HG03520 (cell line): ENCODE data around the gene DGLUCY.
"Not testable (repeated sequence)": the region's sequence is repeated elsewhere in the genome, so short reads cannot be mapped to it uniquely, and the experiment has no call there.

ENCODE experiments used
- ATAC-seq: cut with Tn5 transposase; IDR thresholded peaks from one replicate; pipeline ENCODE4 v1.9.1; 2021; ENCODE audit warnings: mild to moderate bottlenecking, moderate library complexity; ENCODE audit not compliant: unreplicated experiment

The DGLUCY gene

GRCh38 chr14:91230397-91231035, 116.6 kb downstream of the DGLUCY start:
- ATAC-seq, result no peak

- ATAC-seq, result no peak
Observed at GRCh38 chr14:91231446-91231845, 117.6 kb downstream of the DGLUCY start.

- no peak for ATAC-seq
Observed at GRCh38 chr14:91232052-91232451, 118.2 kb downstream of the DGLUCY start.

DNA sequence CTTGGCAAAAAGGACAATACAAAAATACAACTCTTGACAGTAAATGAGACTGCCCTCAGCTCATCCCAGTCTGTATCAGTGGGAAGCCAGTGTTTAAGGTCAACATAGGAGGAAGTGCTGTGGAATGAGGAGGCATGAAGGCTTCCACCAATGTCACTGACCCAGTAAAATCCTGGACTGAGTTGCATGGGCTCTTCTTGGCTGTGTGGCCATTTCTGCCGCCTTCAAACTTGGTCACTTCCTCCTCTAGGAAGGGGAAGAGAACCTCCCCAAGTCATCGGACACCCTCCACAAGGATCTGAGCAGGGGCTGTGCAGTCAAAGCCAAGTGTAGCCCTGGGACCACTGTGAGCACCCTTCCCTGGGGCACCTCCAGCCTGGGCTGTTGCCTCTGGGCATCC, 118.7 kb downstream of the DGLUCY start:
- ATAC-seq, result no peak

GRCh38 chr14:91233936-91234790, 120.3 kb downstream of the DGLUCY start:
- ATAC-seq, result no peak

GRCh38 chr14:91234791-91235114, 120.9 kb downstream of the DGLUCY start:
- ATAC-seq, result no peak

- ATAC-seq, result no peak
Observed at GRCh38 chr14:91235841-91236240, 122.0 kb downstream of the DGLUCY start.

DNA sequence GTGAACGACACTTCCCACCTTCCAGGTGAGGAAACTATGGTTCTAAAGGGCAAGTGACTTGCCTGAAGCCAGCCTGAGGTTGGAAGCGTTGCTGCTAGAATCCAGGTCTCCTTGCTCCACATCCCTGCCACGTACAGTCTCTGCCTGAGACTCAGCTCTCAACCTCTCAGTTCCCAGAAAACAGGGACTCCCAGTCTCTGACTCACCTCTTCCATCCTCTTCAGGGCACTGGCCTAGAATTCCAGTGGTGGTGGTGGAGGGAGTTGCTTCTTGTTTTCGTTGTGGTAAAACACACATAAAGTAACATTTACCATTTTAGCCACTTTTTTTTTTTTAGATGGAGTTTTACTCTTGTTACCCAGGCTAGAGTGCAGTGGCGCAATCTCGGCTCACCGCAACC, 123.3 kb downstream of the DGLUCY start:
- no peak for ATAC-seq

DNA sequence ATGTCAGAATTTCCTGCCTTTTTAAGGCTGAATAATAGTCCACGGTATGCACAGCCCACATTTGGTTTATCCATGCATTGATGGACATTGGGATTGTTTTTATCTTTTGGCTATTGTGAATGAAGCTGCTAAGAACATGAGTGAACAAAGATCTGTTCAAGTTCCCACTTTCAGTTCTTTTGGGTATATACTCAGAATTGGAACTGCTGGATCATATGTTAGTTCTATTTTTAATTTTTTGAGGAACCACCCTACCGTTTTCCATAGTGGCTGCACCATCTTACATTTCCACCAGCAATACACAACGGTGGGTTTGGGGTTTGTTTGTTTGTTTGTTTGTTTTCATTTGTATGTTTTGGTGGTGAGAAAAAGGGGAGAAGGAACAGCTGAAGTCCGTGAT, 124.2 kb downstream of the DGLUCY start:
- no peak for ATAC-seq

GRCh38 chr14:91238661-91239060, 124.8 kb downstream of the DGLUCY start:
- ATAC-seq, result no peak

- ATAC-seq, result peak; percentile 48
Observed at GRCh38 chr14:91241863-91242262, 128.0 kb downstream of the DGLUCY start.

DNA sequence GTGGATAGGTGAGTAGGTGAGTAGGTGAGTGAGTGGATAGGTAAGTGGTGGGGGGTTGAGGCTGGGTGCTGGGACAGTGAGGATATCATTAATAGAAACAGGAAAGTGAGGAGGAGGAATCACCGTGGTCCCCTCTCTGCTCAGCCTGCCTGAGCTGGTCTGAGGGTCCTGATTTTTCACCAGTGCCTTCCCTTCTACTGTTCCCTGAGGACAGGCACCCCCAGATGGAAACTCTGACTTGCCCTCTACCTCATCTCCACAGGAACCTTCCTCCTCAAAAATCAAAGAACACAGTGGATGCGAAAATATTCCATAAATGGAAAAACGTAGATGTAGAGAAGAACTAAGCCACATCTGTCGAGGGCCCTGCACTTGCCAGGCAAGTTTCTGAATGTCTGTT, 128.8 kb downstream of the DGLUCY start:
- no peak for ATAC-seq

DNA sequence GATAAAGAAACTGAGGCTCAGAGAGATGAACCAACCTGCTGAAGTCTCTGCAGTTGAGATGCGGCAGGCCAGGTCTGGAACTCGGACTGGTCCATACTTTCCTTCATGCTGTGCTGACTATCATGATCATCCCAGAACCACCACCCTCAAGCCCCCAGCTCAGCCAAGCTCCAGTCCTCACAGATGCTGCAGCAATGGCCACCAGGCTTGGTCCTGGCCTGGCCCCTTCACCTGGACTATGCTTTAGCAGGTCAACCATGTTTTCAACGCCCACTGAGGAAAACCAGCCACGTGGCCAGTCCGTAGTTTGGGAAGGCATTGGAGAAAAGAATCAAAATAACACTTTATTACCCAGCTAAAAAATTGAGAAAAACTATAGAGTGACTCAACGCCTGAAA, 129.2 kb downstream of the DGLUCY start:
- ATAC-seq, result no peak

DNA sequence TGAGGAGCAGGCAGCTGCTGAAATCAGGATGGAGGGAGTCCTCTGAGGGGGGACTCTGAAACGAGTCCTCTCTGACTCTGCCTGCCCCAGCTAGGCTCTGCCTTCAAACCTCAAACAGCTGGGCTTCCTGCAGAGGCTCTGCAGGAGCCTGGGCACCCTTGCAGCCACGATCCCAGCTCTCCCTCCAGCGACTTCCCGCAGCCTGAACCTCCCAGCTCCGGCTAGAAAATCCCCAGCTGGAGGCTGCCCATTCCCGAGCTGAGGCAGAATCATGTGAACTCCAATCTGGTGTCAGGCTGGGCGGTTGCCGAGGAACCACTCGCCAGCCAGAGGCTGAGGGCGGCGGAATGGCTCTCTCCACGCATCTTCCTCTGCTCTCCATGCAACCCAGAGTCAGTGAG, 130.6 kb downstream of the DGLUCY start, which contains the start of gene GPR68:
TSS of gene GPR68 (minus strand) at position 204 of the 401 bp plus-strand sequence. CDS start 9,654 bp downstream, outside the sequence.
- no peak for ATAC-seq

DNA sequence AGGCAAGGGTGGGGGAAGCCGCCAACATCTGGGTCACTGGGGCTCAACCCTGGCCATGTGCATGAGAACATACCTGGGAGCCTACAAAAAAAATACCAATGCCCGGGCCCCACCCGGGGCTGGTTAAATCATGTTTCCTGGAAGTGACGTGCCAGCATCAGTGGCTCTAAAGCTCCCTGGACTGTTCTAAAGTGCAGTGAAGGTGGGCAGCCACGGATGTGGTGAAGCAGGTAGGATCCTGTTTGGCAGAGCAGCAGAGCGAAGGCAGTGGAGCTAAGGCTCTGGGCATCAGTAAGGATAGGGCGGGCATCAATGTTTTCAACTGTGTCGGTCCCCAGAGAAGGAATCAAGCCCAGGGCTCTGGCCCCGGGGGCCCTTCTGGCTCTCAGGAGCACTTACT, 131.2 kb downstream of the DGLUCY start:
- no peak for ATAC-seq

DNA sequence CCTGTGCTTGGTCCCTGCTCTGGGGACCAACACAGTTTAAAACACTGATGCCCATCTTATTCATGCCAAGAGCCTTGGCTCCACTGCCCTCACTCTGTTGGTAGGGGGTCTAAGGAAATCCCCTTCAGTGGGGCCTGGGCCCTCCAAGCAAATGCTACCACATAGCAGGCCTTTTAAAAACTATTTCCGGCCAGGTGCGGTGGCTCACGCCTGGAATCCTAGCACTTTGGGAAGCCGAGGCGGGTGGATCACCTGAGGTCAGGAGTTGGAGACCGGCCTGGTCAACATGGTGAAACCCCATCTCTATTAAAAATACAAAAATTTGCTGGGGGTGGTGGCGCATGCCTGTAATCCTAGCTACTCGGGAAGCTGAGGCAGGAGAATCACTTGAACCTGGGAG, 131.7 kb downstream of the DGLUCY start:
- ATAC-seq, result not testable (repeated sequence)

DNA sequence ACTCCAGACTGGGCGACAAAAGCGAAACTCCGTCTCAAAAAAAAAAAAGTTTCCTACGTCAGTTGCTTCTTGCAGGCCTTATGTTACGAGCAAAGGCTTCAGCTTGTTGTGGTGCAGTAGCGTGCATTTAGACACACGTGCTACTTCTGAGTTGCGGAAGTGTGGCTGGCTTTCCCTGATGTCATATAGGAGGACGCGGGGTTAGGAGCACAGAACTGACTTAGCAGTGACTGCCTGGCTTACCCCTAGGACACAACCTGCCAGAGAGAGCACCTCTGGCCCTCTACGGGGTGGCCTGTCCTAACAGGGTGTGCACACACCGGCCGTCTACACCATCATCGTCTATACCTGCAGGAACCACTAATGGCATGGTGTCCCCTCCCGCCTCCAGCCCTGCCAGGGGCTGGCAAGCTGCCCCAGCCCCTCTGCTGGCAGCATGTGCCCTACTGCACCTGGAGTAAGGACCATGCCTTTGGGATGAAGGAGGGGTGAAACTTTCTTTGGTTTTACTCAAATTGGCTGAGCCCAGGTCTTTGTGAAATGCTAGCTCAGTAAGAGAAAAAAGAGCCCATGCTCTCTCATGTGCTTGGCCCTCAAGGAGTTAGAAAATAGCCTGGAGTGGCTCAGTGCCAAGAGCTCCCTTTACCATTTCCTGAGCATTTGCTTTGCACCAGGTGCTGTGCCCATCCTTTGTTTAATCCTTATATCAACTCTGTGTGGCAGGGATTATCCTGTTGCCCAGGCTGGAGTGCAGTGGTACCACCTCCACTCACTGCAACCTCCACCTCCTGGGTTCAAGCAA, 132.4 kb downstream of the DGLUCY start:
- ATAC-seq, result no peak

DNA sequence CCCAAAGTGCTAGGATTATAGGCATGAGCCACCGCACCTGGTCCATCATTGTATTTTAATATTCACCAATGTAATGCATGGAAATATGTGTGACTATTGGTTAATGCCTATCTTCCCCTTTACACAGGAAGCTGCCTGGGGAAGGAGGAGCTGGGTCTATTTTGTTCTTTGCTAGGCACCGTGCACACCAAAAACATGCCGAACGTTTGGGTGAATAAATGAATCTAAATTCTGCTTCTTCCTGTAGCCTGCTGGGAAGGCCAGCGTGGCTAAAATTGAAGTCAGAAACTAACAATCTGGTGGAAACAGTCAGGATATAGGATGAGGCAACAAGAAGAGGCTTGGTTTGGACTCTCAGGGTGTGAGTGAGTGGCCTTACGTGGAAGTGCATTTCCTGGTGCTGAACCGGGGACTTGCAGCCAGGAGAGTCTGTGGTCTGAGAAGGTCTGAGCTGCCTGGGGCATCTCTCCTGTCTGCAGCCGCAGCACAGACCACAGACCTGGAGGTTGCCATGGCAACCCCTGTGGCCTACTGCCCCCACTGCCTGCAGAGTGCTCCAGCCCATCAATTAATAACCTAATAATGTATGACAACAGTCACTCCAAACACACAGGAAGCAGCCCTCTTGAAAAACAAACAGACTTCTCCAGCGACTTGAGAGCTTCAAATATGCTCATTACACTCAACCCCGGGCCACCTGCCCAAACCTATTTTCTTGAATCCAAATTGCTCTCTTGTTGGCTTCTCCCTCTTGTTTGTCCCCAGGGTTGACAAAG, 136.2 kb downstream of the DGLUCY start:
- peak; percentile 86 for ATAC-seq

DNA sequence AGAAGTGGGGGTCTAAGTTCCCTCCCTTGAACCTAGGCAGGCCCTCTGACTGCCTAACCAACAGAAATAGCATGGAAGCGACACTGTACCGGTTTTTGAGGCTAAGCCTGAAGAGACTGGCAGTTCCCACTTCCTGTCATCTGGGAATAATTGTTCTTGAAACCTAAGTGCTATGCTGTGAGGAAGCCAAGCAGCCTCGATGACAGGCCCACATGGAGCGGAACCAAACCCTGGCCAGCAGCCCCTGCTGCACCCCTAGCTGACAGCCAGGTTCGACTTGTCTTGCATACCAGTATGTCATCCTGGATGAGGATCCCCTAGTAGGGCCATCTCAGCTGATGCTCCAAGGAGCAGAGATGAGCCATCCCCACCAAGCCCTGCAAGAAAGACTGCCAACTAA, 137.0 kb downstream of the DGLUCY start:
- ATAC-seq, result no peak

DNA sequence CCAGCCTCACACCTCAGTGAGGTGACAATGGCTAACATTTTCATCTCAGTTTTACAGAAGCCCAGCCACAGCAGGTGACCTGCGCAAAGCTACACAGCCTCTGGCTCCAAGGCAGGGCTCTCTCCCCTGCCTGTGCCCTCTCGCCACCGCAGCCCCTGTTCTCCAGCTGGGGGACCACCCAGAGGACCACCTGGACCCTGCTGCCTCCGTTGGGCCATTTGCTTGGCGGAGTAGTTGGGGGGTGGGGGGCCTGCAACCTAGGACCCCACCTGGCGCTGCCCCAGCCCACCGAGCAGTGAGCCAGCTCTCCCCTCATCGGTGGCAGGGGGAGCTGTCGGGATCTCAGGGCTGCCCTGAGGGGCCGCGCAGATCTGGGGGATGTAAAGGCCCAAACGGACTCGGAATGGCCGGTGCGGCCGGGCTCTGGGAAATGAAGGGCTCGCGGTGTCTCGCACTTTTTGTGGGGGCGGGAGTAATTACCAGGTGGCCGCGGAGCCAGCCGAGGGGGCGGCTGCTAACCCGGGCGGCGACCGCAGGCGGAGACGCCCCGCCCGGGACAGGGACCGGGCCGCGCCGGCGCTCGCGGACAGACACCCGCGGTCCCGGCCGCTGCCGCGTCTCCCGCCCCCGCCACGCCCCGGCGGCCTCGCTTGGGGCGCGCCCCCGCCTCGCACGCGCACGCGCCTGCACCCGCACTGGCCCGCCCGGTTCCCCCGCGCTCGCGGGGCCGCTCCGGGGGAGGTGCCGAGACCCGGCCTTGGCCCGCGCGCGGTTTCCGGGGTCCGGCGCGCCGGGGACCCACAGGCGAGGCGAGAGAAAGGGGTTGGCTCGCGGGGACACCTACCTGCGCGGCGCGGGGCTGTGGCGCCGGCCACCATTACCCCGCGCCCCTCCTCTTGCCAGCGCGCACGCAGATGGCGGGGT, 139.3 kb downstream of the DGLUCY start:
- ATAC-seq, result no peak
